Body of pancreas (tissue), 4 donors: Measurements from ENCODE around the gene LRRC75A.

Experiments
- CTCF ChIP-seq, 7 experiments: fragments of 450-650 bp in 4 of 7; fragments of 200-600 bp in 3 of 7; sonication (generic) in 3 of 7; IDR thresholded peaks; one replicate each; pipeline ENCODE4 v1.5.1; 2016 to 2019; ENCODE audit warnings: antibody characterized with exemption in 7 of 7
- POLR2A ChIP-seq, 3 donors: fragments of 450-650 bp; IDR thresholded peaks; one replicate each; pipeline ENCODE4 v1.6.1; 2016; ENCODE audit warnings: antibody characterized with exemption in 3 of 3, mild to moderate bottlenecking in 2 of 3

GRCh38 chr17:16496820-16497489 lies 5.0 kb upstream of the LRRC75A start:
- TF ChIP-seq CTCF (IDR thresholded peaks at IDR 0.05) (no peak), POLR2A (IDR thresholded peaks at IDR 0.05) (no peak)
